SJSA1 (cell line): Measurements from ENCODE around the gene PPM1G. TPM values are rescaled to one million over a fixed set of nuclear protein-coding genes. Genes with fewer than 3 reads are reported as not detected.

ENCODE experiments used
- DNase-seq, 2 experiments: peaks; one replicate each; pipeline ENCODE4 v3.0.0-alpha.2; 2015 to 2020; ENCODE audit warnings: low spot score in 2 of 2, low read depth in 1 of 2
- H3K27ac ChIP-seq: fragments of 250-450 bp; sonication (Bioruptor Pico); 2 replicates; pipeline ENCODE4 v1.5.1; 2020; ENCODE audit warnings: mild to moderate bottlenecking, moderate library complexity
- H3K27me3 ChIP-seq: fragments of 250-450 bp; sonication (Bioruptor Pico); replicated peaks from 2 replicates; pipeline ENCODE4 v1.5.1; 2020; ENCODE audit warnings: mild to moderate bottlenecking, moderate library complexity
- H3K36me3 ChIP-seq: fragments of 250-450 bp; sonication (Bioruptor Pico); 2 replicates; pipeline ENCODE4 v1.5.1; 2020; ENCODE audit warnings: mild to moderate bottlenecking
- H3K4me1 ChIP-seq: fragments of 250-450 bp; sonication (Bioruptor Pico); replicated peaks from 2 replicates; pipeline ENCODE4 v1.6.1; 2021; ENCODE audit warnings: mild to moderate bottlenecking
- H3K4me3 ChIP-seq: fragments of 250-450 bp; sonication (Bioruptor Pico); 2 replicates; pipeline ENCODE4 v1.5.1; 2020; ENCODE audit warnings: mild to moderate bottlenecking
- H3K9me3 ChIP-seq: fragments of 250-450 bp; sonication (Bioruptor Pico); replicated peaks from 2 replicates; pipeline ENCODE4 v1.5.1; 2020; ENCODE audit warnings: mild to moderate bottlenecking
- total RNA-seq: library from RNA; depleted of rRNA; stranded (reverse); fragments of >200 nt; shearing (Covaris generic); gene quantifications from 2 replicates; pipeline ENCODE4 v1.2.3, GENCODE V29; 2014

Gene PPM1G
- total RNA-seq, 1 experiment from 2014 or later, result 144 TPM

DNA sequence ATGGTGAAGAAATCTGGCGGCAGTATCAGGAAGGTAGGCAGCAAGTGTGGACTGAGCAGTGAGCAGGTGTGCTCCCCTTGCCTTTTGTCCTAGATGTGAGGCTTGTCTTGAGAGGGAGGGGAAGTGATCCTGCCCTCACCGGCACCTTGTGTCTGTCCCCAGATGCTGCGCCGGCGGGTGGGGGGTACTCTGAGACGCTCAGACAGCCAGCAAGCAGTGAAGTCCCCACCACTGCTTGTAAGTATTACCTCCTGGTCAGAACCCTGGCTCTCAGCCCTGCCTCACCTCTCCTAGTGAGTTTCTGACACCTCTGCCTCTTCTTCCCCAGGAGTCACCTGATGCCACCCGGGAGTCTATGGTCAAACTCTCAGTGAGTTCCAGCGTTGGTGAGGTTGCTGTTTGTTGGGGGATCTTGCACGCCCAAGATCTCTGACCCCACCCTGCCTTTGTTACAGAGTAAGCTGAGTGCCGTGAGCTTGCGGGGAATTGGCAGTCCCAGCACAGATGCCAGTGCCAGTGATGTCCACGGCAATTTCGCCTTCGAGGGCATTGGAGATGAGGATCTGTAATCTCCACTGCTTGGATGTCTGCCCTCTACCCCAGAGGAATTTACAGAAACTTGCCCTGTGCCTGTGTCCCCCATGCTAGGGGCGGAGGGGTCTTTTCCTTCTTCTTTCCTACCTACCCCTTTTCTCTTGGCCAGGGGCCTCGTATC lies 33.1 kb downstream of the PPM1G start:
- H3K27ac ChIP-seq, result no peak overlapping the region
- H3K27me3 ChIP-seq, result no peaks in the 10 kb centered on the region
- no peak overlapping the region for H3K4me3 ChIP-seq
- DNase-seq, result no peak
- H3K9me3 ChIP-seq, result no peaks in the 10 kb centered on the region
- H3K4me1 ChIP-seq, result peaks cover 34% of the 10 kb centered on the region
- H3K36me3 ChIP-seq, result peaks cover 89% of the 10 kb centered on the region

DNA sequence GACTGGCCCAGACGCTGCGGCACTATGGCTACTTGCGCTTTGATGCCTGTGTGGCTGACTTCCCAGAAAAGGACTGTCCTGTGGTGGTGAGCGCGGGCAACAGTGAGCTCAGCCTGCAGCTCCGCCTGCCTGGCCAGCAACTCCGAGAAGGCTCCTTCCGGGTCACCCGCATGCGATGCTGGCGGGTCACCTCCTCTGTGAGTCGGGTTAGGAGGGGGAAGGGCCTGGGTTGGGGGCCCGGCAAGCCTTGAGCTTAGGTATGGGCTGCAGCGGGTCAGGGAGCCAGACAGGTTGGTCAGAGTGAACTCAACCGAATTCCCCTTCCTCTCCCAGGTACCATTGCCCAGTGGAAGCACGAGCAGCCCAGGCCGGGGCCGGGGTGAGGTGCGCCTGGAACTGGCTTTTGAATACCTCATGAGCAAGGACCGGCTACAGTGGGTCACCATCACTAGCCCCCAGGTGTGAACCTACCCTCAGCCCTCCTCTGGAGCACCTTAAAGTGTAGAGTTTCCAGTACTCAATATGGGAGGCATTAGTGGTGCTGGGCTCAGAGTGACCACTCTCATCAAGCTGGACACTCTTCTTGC lies 33.8 kb downstream of the PPM1G start:
- no peaks in the 10 kb centered on the region for H3K27me3 ChIP-seq
- H3K36me3 ChIP-seq, result peaks cover 89% of the 10 kb centered on the region
- H3K9me3 ChIP-seq, result no peaks in the 10 kb centered on the region
- peaks cover 32% of the 10 kb centered on the region for H3K4me1 ChIP-seq
- no peak for DNase-seq
- no peak overlapping the region for H3K4me3 ChIP-seq
- H3K27ac ChIP-seq, result no peak overlapping the region

DNA sequence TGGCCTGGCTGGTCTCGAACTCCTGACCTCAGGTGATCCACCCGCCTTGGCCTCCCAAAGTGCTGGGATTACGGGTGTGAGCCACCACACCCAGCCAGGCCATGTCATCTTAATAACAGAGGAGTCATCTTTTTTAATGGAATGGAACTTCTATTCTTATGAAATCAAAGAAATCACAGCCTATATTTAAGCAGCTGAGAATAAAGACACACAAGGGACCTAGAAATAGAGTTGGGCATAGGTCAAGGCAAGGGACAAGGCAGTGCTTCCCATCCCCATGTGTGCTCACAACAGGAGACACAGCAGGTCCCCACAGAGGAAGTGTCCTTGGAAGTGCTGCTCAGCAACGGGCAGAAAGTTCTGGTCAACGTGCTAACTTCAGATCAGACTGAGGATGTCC lies 35.8 kb downstream of the PPM1G start:
- Histone ChIP-seq H3K27me3 (no peaks in the 10 kb centered on the region), H3K36me3 (peaks cover 84% of the 10 kb centered on the region), H3K27ac (no peak overlapping the region), H3K9me3 (no peaks in the 10 kb centered on the region), H3K4me3 (no peak overlapping the region), H3K4me1 (peaks cover 23% of the 10 kb centered on the region)
- no peak for DNase-seq

DNA sequence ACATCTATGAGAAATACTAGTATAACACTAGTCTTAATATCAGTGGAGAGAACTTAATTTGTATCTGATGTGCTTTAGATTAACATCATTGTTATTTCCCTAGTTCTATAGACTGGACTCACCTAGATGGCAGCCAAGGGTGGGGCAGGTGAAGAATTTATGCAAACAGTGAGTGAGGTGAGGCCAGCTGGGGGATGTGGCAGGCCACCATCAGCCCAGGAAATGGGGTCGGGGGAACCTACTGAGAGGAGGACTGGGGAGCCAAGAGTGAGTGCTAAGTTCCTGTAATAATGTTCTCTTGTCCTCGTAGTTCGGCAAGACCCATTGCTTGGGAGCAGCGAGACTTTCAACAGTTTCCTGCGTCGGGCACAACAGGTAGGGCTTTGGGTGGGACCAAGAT lies 36.5 kb downstream of the PPM1G start:
- no peak for DNase-seq
- H3K36me3 ChIP-seq, result peaks cover 84% of the 10 kb centered on the region
- H3K4me1 ChIP-seq, result peaks cover 21% of the 10 kb centered on the region
- no peaks in the 10 kb centered on the region for H3K27me3 ChIP-seq
- H3K4me3 ChIP-seq, result no peak overlapping the region
- H3K27ac ChIP-seq, result no peak overlapping the region
- no peaks in the 10 kb centered on the region for H3K9me3 ChIP-seq

DNA sequence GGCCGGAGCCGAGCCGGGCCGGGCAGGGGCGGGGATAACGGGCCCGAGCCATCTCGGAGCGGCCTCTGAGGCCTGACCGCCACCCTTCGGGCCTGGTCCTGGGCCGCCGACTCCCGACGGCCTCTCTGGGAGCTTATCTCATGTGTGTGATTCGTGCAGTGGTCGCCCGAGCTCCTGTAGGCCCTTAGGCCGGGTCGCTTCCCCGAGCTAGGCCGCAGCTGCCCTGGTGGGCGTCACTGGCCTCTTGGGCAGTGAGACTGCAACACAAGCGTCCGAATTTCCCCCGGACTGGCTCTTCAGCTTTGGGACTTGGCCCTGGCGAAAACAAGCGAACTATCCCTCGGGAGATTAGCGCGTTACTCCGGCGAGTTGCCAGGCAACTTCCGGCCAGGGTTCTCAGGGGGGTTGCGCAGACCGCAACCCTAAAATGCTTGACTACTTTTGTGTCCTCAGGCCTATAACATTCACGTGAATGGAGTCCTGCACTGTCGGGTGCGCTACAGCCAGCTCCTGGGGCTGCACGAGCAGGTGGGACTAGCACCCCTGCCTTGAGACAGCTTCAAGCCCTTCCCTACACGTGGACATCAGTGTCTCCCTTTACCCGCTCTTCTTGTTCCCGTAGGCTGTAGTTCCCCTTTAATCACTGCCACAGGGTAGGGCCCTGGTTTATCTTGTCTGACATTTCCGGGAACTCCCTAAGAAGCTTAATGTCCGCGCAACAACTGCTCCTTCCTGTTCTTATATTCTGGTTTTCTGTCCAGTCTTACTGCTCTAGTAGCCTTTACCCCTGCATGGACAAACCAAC lies 38.4 kb downstream of the PPM1G start:
- DNase-seq, result peak in 1 of 2 experiments; percentile 74
- Histone ChIP-seq H3K27me3 (no peaks in the 10 kb centered on the region), H3K4me1 (peaks cover 21% of the 10 kb centered on the region), H3K4me3 (peak overlapping the region; percentile 89), H3K36me3 (peaks cover 82% of the 10 kb centered on the region), H3K9me3 (no peaks in the 10 kb centered on the region), H3K27ac (peak overlapping the region; percentile 69)

DNA sequence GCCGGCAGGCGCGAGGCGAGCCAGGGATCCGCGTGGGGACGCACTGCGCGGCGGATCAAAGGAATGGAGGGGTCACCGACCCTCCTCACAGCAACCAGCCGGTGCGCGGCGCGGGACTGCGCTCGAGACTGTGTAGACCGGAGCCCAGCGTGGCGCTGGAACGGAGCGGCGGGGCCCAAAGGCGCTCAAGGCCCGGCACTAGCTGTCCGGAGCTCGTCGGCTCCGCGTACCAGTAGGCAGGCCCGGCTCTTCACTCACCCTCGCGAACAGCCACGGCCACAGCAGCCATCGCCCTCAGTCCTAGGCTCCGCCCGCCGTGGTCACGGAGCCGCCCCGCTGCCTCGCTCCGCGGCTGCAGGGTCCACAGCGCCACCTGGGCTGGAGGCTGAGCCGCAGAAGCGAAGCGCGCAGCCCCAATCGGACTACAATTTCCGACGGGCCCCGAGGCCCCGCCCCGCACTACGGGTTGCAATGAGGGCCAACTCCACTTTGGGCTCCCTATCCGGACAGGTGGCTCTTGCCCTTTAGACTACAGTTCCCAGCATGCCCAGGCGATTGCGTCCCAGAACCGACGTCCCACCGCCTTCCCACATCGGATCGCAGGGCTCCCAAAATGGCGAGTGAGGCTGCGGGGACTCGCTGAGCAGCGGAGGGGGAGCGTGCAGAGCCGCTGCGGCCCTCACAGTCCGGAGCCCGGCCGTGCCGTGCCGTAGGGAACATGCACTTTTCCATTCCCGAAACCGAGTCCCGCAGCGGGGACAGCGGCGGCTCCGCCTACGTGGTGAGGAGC lies 39.2 kb downstream of the PPM1G start, which contains the start of the genes EIF2B4 and SNX17:
Gene EIF2B4, minus strand, starts transcription at position 313 of the 790 bp plus-strand sequence. Its CDS starts 24 bp downstream, at position 289.
Gene SNX17, plus strand, starts transcription at position 591 of the 790 bp plus-strand sequence. Its CDS starts 128 bp downstream, at position 719.
- peak within 1 kb of the TSS; percentile 69 for H3K27ac ChIP-seq
- H3K27me3 ChIP-seq, result no peaks in the 10 kb centered on the region
- peak; percentile 96 to 99 for DNase-seq
- peak within 1 kb of the TSS; percentile 89 for H3K4me3 ChIP-seq
- peaks cover 80% of the 10 kb centered on the region for H3K36me3 ChIP-seq
- H3K4me1 ChIP-seq, result peaks cover 21% of the 10 kb centered on the region
- H3K9me3 ChIP-seq, result no peaks in the 10 kb centered on the region

DNA sequence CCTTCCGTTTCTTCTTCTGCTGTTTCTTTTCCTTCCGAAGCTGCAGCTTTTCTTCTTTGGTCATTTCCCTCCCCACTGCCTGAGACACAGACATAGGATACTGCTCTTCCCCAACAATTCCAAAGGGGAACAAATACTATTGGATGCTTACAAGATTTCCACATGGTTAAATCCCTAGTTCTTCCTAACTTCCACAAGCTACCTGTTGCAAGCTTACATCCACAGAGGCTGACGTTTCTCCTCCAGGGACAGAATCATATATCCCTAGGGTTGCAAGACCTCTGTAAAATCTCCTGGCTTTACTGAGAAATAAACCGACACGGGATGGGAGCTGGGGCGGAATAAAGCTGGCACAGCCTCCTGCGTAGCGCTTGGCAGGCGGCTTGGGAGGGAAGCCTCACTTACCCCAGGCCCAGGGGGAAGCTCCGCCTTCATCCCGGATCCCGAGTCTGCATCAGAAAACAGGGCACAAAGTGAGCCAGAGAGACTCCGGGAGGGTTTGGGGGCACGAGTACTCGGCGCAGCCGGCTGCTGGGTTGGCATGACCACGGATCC lies 39.8 kb downstream of the PPM1G start:
- Histone ChIP-seq H3K36me3 (peaks cover 79% of the 10 kb centered on the region), H3K9me3 (no peaks in the 10 kb centered on the region), H3K4me1 (peaks cover 21% of the 10 kb centered on the region), H3K4me3 (peak overlapping the region; percentile 89), H3K27ac (peak overlapping the region; percentile 26), H3K27me3 (no peaks in the 10 kb centered on the region)
- peak in 1 of 2 experiments; percentile 61 for DNase-seq

DNA sequence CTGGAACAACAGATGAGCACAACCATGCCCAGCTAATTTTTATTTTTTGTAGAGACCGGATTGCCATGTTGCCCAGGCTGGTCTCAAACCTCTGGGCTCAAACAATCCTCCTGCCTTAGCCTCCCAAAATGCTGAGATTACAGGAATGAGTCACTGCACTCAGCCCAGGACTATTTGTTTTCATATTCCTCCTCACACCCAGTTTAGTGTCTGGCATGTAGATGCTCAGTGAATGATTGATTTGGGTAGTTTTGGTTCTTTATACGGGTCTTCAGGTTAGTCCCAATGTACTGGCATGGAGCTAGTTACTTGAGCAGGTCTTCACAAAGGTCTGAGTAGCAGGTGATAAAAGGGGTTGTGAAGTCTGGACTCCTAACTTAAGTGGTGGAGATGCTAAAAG lies 45.5 kb downstream of the PPM1G start:
- peaks cover 65% of the 10 kb centered on the region for H3K36me3 ChIP-seq
- H3K4me1 ChIP-seq, result 0 out of 2 replicates have a peak, but pooled peaks cover 4% of the 10 kb centered on the region
- H3K27ac ChIP-seq, result no peak overlapping the region
- DNase-seq, result no peak
- H3K9me3 ChIP-seq, result no peaks in the 10 kb centered on the region
- H3K4me3 ChIP-seq, result no peak overlapping the region
- no peaks in the 10 kb centered on the region for H3K27me3 ChIP-seq

DNA sequence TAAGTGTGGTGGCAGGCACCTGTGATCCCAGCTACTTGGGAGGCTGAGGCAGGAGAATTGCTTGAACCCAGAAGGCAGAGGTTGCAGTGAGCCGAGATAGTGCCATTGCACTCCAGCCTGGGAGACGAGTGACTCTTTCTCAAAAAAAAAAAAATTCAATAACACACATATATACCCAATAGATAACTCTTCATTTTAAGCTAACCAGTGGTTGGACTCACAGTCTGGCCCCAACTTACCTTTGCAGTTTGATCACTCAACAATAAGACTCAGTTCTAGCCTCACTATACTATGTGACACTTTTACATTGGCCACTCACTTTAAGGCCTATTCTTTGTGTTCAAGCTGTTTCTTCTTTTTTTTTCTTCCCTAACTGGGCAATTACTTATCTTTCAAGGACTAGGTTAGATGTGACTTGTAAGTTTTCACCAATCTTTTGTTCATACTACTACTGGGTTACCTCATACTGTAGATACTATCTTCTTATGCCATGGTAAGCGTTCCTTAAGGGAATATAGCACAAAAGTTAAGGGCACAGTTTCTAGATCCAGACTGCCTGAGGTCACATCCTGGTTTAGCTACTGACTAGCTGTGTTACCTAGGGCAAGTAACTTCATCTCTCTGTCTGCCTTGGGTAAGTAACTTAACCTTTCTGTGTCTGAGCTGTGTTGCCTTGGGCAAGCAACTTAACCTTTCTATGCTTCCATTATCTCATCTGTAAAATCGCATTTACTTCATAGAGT lies 46.5 kb downstream of the PPM1G start:
- Histone ChIP-seq H3K4me1 (no peaks in the 10 kb centered on the region), H3K36me3 (peaks cover 55% of the 10 kb centered on the region), H3K9me3 (no peaks in the 10 kb centered on the region), H3K27me3 (no peaks in the 10 kb centered on the region), H3K27ac (no peak overlapping the region), H3K4me3 (no peak overlapping the region)
- DNase-seq, result no peak

DNA sequence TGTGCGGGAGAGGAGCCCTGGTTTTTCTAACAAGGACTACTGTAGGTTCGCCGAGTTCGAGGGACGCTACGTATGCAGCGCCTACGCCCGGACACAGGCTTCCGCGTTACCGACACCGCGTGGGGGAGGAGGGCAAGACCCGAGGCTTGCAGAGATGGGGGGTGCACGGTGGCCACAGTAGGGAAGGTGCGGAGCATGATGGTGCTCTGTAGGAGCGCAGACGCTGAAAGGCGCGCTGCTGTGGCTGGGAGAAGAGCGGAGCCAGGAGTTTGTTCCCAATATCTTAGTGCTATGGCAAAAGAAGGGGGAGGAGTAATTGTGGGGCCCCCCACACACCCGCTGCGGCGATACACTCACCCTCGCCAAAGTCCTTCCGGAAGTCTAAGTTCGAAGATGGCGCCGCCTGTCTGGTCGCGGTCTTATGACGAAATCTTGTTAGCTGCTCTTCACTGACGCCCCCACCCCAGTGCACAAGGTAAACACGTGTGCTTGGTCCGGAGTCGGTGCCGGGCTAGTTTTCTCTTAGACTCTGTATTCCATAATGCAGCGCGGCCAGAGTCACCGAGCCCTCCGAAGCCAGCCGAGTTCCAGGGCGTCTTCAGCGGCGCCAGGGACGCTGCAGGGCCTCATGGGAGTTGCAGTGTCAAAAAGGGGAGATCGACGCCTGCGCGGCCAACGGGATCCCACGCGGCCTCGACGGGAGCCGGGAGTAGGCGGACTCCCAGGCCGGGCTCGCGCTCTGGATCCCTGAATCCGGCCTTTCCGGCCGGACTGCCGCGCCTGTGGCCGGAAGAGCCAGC lies 52.8 kb downstream of the PPM1G start, which contains the start of gene GTF3C2:
Gene GTF3C2, minus strand, starts transcription at position 383 of the 800 bp plus-strand sequence. CDS start 13,210 bp downstream, outside the sequence.
- peak within 1 kb of the TSS; percentile 73 for H3K27ac ChIP-seq
- peak within 1 kb of the TSS; percentile 67 for H3K4me3 ChIP-seq
- 0 out of 2 replicates have a peak, but pooled peaks cover 3% of the 10 kb centered on the region for H3K36me3 ChIP-seq
- DNase-seq, result peak; percentile 96 to 99
- no peaks in the 10 kb centered on the region for H3K27me3 ChIP-seq
- H3K9me3 ChIP-seq, result no peaks in the 10 kb centered on the region
- H3K4me1 ChIP-seq, result no peaks in the 10 kb centered on the region

DNA sequence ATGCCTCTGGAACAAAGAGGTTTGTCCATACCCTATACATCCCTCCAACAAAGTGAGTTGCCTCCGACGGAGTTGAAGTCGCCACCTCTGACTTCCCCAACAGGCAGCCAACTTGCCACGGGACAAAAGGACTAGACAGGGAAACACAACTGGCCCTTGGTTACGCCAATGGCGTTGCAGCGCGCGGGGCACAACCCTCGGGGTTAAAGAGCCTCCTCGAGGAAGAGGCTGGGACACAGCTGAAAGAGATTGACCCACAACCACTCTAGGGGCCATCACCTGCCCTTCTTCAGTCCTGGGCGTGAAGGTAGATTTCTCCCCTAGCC lies 53.4 kb downstream of the PPM1G start:
- Histone ChIP-seq H3K27ac (peak overlapping the region; percentile 73), H3K36me3 (0 out of 2 replicates have a peak, but pooled peaks cover 3% of the 10 kb centered on the region), H3K4me3 (peak overlapping the region; percentile 67), H3K27me3 (no peaks in the 10 kb centered on the region), H3K9me3 (no peaks in the 10 kb centered on the region), H3K4me1 (no peaks in the 10 kb centered on the region)
- peak in 1 of 2 experiments; percentile 56 for DNase-seq

DNA sequence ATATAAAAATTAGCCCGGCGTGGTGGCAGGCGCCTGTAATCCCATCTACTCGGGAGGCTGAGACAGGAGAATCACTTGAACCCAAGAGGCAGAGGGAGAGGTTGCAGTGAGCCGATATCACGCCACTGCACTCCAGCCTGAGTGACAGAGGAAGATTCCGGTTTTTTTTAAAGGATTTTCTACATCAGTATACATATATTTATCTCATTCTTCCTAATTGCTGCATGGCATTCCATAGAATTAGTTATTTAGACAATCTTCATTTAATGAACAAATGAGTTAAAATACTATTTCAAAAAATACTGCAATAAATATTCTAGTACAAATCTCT lies 54.8 kb downstream of the PPM1G start:
- Histone ChIP-seq H3K27ac (no peak overlapping the region), H3K4me3 (no peak overlapping the region), H3K4me1 (no peaks in the 10 kb centered on the region), H3K27me3 (no peaks in the 10 kb centered on the region), H3K36me3 (0 out of 2 replicates have a peak, but pooled peaks cover 3% of the 10 kb centered on the region), H3K9me3 (no peaks in the 10 kb centered on the region)
- DNase-seq, result no peak
